K562 (cell line): ENCODE data around the gene ZCCHC14. TPM values are rescaled to one million over a fixed set of nuclear protein-coding genes. Genes with fewer than 3 reads are reported as not detected.
A peak's percentile ranks its signal among the peaks of the same experiment; 100 is the strongest.

ENCODE experiments used
- CSDE1 ChIP-seq, 2 experiments: fragments of 450-650 bp; IDR thresholded peaks; 2 replicates each; pipeline ENCODE4 v1.6.1; 2016; ENCODE audit warnings: mild to moderate bottlenecking in 1 of 2
- DDX20 ChIP-seq: fragments of 450-650 bp; IDR thresholded peaks from 2 replicates; pipeline ENCODE4 v1.6.1; 2016; ENCODE audit warnings: missing genetic modification characterization, low read depth, mild to moderate bottlenecking, missing compliant biosample characterization, moderate library complexity
- ELF2 ChIP-seq: fragments of 250-450 bp; sonication (Bioruptor Pico); IDR thresholded peaks from 2 replicates; pipeline ENCODE4 v1.5.0; 2021; ENCODE audit warnings: mild to moderate bottlenecking
- ETS2 ChIP-seq: IDR thresholded peaks from 2 replicates; pipeline ENCODE4 v1.6.1; 2016; ENCODE audit warnings: borderline replicate concordance, missing genetic modification characterization, mild to moderate bottlenecking, moderate library complexity, missing compliant biosample characterization; ENCODE audit not compliant: poor library complexity, severe bottlenecking
- FOSL1 ChIP-seq: fragments of 200-800 bp; sonication (Bioruptor generic); conservative IDR thresholded peaks from 2 replicates; pipeline ENCODE4 v1.6.1; 2016; ENCODE audit warnings: missing genetic modification characterization, missing compliant biosample characterization
- FOXK2 ChIP-seq, 2 experiments: fragments of 450-650 bp; IDR thresholded peaks in 1 of 2; conservative IDR thresholded peaks in 1 of 2; 2 replicates each; pipeline ENCODE4 v1.6.1; 2016; ENCODE audit warnings: low read depth in 2 of 2, mild to moderate bottlenecking in 1 of 2
- FUS ChIP-seq: fragments of 200-400 bp; formaldehyde crosslinking; optimal IDR thresholded peaks from 2 replicates; pipeline ENCODE3; 2017; ENCODE audit warnings: low read depth, low read length
- HEY1 ChIP-seq: fragments of 250-450 bp; sonication (Bioruptor Pico); IDR thresholded peaks from 2 replicates; pipeline ENCODE4 v1.5.0; 2020; ENCODE audit warnings: mild to moderate bottlenecking, moderate library complexity, borderline replicate concordance
- HMG20B ChIP-seq: fragments of 250-450 bp; sonication (Bioruptor Pico); IDR thresholded peaks from 2 replicates; pipeline ENCODE4 v1.5.0; 2021; ENCODE audit warnings: mild to moderate bottlenecking
- HNRNPL ChIP-seq: fragments of 200-400 bp; formaldehyde crosslinking; IDR thresholded peaks from 2 replicates; pipeline ENCODE4 v1.6.1; 2017; ENCODE audit warnings: low read depth, mild to moderate bottlenecking, low read length
- JUN ChIP-seq, 2 experiments: sonication (generic) in 1 of 2; formaldehyde crosslinking in 1 of 2; IDR thresholded peaks; 2 replicates each; pipeline versions ENCODE4 v1.6.1 to v1.8.0; 2012 to 2022; ENCODE audit warnings: borderline replicate concordance in 2 of 2, mild to moderate bottlenecking in 2 of 2, improper control_type of control experiment in 1 of 2, low read depth in 1 of 2, low read length in 1 of 2, missing genetic modification reagents in 1 of 2
- MTA2 ChIP-seq: fragments of 450-650 bp; IDR thresholded peaks from 2 replicates; pipeline ENCODE4 v1.6.1; 2016; ENCODE audit warnings: low read depth
- POLR3A ChIP-seq: IDR thresholded peaks from 2 replicates; pipeline ENCODE4 v1.6.1; 2011; ENCODE audit warnings: borderline replicate concordance, mild to moderate bottlenecking, moderate library complexity; ENCODE audit not compliant: insufficient read length, insufficient read depth; ENCODE audit errors: extremely low read depth
- RBBP5 ChIP-seq: fragments of 200-600 bp; sonication (generic); IDR thresholded peaks from 2 replicates; pipeline ENCODE4 v1.6.1; 2012; ENCODE audit warnings: borderline replicate concordance, mild to moderate bottlenecking, low read length, control low read depth, inconsistent platforms; ENCODE audit not compliant: insufficient read depth, poor library complexity, severe bottlenecking
- RBM25 ChIP-seq: fragments of 200-400 bp; formaldehyde crosslinking; IDR thresholded peaks from 2 replicates; pipeline ENCODE4 v1.6.1; 2018; ENCODE audit warnings: low read length, low read depth, moderate library complexity; ENCODE audit not compliant: severe bottlenecking
- SRSF3 ChIP-seq: fragments of 200-400 bp; formaldehyde crosslinking; IDR thresholded peaks from 2 replicates; pipeline ENCODE4 v1.6.1; 2016; ENCODE audit warnings: mild to moderate bottlenecking, low read length, moderate library complexity; ENCODE audit not compliant: insufficient read depth
- TCF7L2 ChIP-seq: fragments of 150-350 bp; IDR thresholded peaks from 2 replicates; pipeline ENCODE4 v1.6.1; 2016; ENCODE audit warnings: low read depth, mild to moderate bottlenecking, low read length, moderate library complexity
- TEAD4 ChIP-seq, 2 experiments: sonication (generic) in 1 of 2; formaldehyde crosslinking in 1 of 2; IDR thresholded peaks; 2 replicates each; pipeline versions ENCODE4 v1.6.1 to v1.8.0; 2012 to 2022; ENCODE audit warnings: borderline replicate concordance in 1 of 2, inconsistent platforms in 1 of 2, low read length in 1 of 2, mild to moderate bottlenecking in 1 of 2, missing genetic modification reagents in 1 of 2
- THAP7 ChIP-seq: fragments of 250-450 bp; sonication (Bioruptor Pico); IDR thresholded peaks from 2 replicates; pipeline ENCODE4 v1.5.0; 2021
- TRIM28 ChIP-seq: fragments of 450-650 bp; IDR thresholded peaks from 2 replicates; pipeline ENCODE4 v1.6.1; 2017
- USF2 ChIP-seq: sonication (generic); formaldehyde crosslinking; IDR thresholded peaks from 2 replicates; pipeline ENCODE4 v1.5.0; 2020; ENCODE audit warnings: missing genetic modification reagents
- ZFP36 ChIP-seq: fragments of 150-350 bp; IDR thresholded peaks from 2 replicates; pipeline ENCODE4 v1.6.1; 2018; ENCODE audit warnings: low read length, low read depth; ENCODE audit not compliant: partially characterized antibody
- ZFPM2 ChIP-seq: fragments of 250-450 bp; sonication (Bioruptor Pico); IDR thresholded peaks from 2 replicates; pipeline ENCODE4 v1.5.1; 2022; ENCODE audit warnings: mild to moderate bottlenecking
- ZKSCAN8 ChIP-seq: fragments of 200-800 bp; sonication (Bioruptor generic); IDR thresholded peaks from 2 replicates; pipeline ENCODE4 v1.6.1; 2016; ENCODE audit warnings: missing genetic modification characterization, missing compliant biosample characterization
- ZNF263 ChIP-seq: sonication (generic); formaldehyde crosslinking; IDR thresholded peaks from 2 replicates; pipeline ENCODE4 v1.8.0; 2022; ENCODE audit warnings: mild to moderate bottlenecking, missing genetic modification reagents, borderline replicate concordance
- ZNF274 ChIP-seq: IDR thresholded peaks from 2 replicates; pipeline ENCODE4 v1.6.1; 2011; ENCODE audit warnings: low read depth, mild to moderate bottlenecking, low read length, moderate library complexity, borderline replicate concordance
- ZNF668 ChIP-seq: fragments of 250-450 bp; sonication (Bioruptor Pico); IDR thresholded peaks from 2 replicates; pipeline ENCODE4 v1.8.0; 2022; ENCODE audit warnings: mild to moderate bottlenecking, inconsistent platforms
- polyA plus RNA-seq, 8 experiments: library from polyadenylated mRNA; depleted of rRNA in 4 of 8; stranded (reverse) in 5 of 8; unstranded in 3 of 8; fragments of >200 nt; fragmentation: Nextera tagmentation in 2 of 8; fragmentation: Illumina TruSeq in 1 of 8; extraction: Ambion mirVana in 2 of 8; extraction: Trizol in 1 of 8; gene quantifications; 2 replicates each; pipeline versions ENCODE4 v1.2.1 to v1.2.3, GENCODE V29; 2011 to 2014; ENCODE audit warnings: inconsistent platforms in 1 of 8, missing spikeins in 1 of 8
- total RNA-seq, 7 experiments: library from RNA; depleted of rRNA in 6 of 7; stranded (reverse); fragments of >200 nt in 6 of 7; fragmentation: Illumina TruSeq in 2 of 7; extraction: Trizol in 2 of 7; gene quantifications; 2 replicates each; pipeline versions ENCODE4 v1.2.1 to v1.2.3, GENCODE V29; 2011 to 2021; ENCODE audit warnings: low replicate concordance in 1 of 7

Gene ZCCHC14
- total and polyA plus RNA-seq, 9 of the 15 experiments (the other 6 are each of a cell fraction or from before 2014, with no cell fraction given) = 1.5 to 12.4 (median 2.9) TPM

- peak; percentile 62; the same call in 1 of the 2 replicates for TF ChIP-seq ELF2 (CRISPR knock-in tag)
- TF ChIP-seq FOXK2 (conservative IDR thresholded peaks at IDR 0.05 in 1 of 2, IDR thresholded peaks at IDR 0.05 in 1 of 2; ENCODE audit: low read depth in 2 of 2) = peak; percentile 98 to 99
- peak; percentile 87 for TF ChIP-seq RBM25
- peak; percentile 93 for TF ChIP-seq FOSL1 (tag)
- no peak for TF ChIP-seq TRIM28
- no peak for TF ChIP-seq HNRNPL
- TF ChIP-seq TCF7L2 = no peak
- TF ChIP-seq POLR3A = no peak
- TF ChIP-seq ZNF274 = no peak
- TF ChIP-seq TEAD4 (IDR thresholded peaks at IDR 0.05; ENCODE audit: low read length) = peak; percentile 64
- no peak for TF ChIP-seq TEAD4 (CRISPR knock-in tag; IDR thresholded peaks at IDR 0.05; ENCODE audit: borderline replicate concordance)
- TF ChIP-seq USF2 (CRISPR knock-in tag) = peak; percentile 76
- no peak for TF ChIP-seq SRSF3
- no peak for TF ChIP-seq ZFP36
- peak; percentile 75 for TF ChIP-seq DDX20 (tag)
- 0 out of 2 replicates have a peak, but pooled peaks have one; percentile 52 for TF ChIP-seq HEY1 (CRISPR knock-in tag)
- no peak for TF ChIP-seq ZFPM2 (CRISPR knock-in tag)
- TF ChIP-seq ZKSCAN8 (CRISPR knock-in tag) = peak; percentile 71
- TF ChIP-seq JUN (IDR thresholded peaks at IDR 0.05; ENCODE audit: borderline replicate concordance, low read depth, low read length) = peak; percentile 98
- TF ChIP-seq JUN (CRISPR knock-in tag; IDR thresholded peaks at IDR 0.05; ENCODE audit: borderline replicate concordance) = peak; percentile 85; the same call in 1 of the 2 replicates
- no peak for TF ChIP-seq MTA2
- TF ChIP-seq ZNF263 (CRISPR knock-in tag) = no peak; the same call in 1 of the 2 replicates
- no peak for TF ChIP-seq ETS2 (tag)
- peak; percentile 83; the same call in 1 of the 2 replicates for TF ChIP-seq ZNF668 (CRISPR knock-in tag)
- TF ChIP-seq RBBP5 = peak; percentile 41
- TF ChIP-seq THAP7 = peak; percentile 98
- no peak for TF ChIP-seq CSDE1 (IDR thresholded peaks at IDR 0.05)
- TF ChIP-seq HMG20B (CRISPR knock-in tag) = no peak
- no peak for TF ChIP-seq FUS
These were observed 104.6 kb downstream of the ZCCHC14 start (continued) for GRCh38 chr16:87387942-87388817.
